HuH-7 (cell line): ENCODE measurements around the gene RBMS3.
"Not testable (repeated sequence)": the region's sequence is repeated elsewhere in the genome, so short reads cannot be mapped to it uniquely, and the experiment has no call there.

ENCODE experiments used
- DNase-seq: peaks from one replicate; pipeline ENCODE4 v3.0.0; 2011; ENCODE audit warnings: low spot score

The RBMS3 gene

DNA sequence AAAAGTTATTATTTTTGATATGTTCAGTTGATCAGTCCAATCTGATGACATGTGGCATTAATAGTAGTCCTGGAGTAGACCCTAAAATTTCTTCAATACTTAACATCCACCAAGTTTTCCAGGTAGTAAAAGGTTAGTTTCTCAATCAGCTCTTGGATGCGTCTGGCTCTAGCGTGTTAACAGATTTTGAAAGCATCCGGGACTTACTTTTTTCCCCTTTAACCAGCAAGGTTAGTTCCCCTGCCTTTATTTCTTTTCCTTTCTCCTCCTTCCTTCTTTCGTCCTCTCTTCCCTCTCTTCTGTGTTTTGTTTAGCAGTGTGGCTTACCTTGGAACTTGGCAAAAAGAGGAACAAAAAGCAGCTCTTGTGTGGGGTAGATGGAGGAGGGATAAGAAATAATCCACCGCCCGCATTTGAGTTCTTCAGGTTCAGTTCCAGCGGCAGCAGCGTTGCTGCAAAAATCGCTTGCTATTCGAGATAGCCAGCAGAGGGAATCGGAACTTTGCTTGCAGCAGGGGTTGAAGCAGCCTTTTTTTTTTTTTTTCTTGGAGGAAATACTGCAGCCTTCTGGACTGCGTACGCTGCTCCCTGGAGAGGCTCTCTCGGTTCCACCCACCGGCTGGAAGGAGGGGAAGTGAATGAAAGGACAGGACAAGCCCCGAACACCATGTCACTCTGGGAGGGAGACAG, at the start of gene RBMS3:
RBMS3 (plus strand) TSS at position 668 of the 690 bp plus-strand sequence.
- peak; percentile 42 for DNase-seq

DNA sequence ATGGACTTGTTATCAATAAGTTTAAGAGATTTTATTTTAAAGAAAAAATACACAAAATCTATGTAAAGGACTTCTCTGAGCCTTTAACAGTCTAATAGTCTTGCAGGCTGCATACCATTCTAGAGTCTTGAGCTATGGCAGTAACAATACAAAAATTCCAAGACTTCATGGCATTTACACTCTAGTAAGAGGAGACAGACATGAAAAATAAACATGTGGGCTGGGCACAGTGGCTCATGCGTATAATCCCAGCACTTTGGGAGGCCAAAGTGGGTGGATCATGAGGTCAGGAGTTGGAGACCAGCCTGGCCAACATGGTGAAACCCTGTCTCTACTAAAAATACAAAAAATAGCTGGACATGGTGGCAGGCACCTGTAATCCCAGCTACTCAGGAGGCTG, 47.7 kb upstream of the RBMS3 start:
- DNase-seq: not testable (repeated sequence)

DNA sequence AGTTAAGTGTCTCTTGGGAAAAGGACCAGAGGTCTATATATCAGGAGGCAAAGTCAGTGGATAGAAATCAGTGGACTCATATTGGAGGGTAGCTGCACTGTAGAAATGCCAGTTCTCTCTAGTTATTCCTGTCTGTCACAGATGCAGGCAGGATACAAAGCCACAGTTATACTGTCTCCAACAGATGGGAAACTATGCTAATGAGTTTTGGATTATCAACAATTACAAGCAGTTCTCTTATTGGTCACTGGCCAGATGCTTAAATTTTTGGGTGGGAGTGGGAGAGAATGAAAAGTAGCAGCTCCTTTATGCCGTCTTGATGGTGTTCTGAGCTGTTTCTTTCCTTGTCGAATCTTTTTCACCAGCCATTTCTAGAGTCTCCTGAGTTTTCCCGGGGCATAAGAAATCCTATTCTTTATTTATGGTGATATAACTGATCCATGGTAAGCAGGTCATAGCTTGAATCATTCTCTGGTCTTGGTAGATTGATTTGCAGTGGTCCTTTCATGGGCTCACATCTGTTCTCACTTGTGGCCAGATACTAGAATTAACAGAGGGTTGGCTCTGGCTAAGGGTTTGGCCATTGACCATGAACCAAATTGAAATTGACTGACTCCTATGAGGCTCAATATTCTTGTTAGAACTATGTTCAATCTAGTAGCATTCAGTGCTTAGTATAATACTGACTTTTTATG, 44.6 kb upstream of the RBMS3 start:
- DNase-seq: no peak

DNA sequence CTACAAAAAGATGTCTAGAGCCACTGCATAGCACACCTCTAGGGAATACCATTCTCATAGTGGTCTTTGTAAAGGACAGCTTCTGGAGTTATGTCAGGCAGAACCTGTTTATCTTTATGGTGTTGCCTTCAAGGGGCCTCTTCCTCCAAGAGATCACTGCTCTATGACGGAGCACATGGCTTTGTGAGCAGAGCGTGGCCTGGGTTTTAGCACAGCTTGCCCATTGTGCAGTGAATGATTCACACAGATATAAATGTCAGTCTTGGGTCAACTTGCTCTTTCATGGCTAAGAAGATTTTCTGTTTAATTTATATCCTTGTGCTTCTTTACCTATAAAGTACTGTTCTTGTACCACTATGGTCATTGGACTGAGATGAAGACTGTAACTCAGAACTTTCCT, 41.5 kb upstream of the RBMS3 start:
- no peak for DNase-seq

DNA sequence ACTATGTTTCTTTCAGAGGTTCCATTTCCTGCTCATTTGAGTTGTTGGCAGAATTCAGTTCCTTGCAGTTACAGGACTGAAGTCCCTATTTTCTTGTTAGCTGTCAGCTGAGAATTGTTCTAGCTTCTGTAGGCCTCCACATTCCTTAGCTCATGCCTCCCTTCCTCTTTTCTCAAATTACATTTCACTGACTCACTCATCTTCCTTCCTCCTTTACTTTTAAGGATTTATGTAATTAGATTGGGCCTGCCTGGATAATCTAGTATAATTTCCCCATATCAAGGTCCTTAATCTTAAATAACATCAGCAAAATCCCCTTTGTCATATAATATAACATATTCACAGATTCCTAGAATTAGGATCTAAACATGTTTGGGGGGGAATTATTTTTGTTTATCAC, 40.6 kb upstream of the RBMS3 start:
- no peak for DNase-seq

DNA sequence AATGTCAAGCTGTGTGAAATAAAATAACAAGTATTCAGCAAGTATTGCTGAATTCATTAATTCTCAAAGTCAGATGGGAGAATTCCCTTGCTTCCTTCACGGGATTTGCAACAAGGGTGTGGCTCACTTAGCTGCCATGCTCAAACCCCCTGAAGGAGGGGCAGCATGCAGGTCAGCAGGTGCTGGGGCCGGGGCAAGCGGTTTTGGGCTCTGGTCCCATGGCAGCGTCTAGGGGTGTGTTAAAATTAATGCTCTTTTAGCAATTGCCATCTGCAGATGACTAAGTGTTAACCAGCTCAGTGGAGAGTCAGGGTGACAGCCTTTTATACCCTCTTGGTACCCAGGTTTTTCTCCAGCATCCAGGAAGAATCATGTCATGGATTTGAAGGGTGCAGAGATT, 40.0 kb upstream of the RBMS3 start:
- DNase-seq: no peak

DNA sequence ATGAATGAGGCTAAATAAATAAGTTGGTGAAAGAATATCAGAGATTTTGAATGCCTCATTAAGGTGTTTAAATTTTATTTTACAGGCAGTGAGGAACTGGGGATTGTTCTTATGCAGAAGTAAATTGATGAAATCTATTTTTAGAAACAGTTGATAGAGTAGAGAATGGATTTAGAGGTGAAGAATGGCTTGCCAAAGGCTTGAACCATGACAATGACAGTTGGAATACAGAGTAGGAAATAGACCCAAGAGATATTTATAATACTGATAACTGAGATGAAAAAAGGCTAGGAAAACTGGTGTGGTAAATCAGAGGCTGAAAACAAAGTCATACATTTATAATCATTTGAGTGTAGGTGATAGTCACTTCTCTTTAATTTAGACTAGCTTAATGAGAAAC, 39.0 kb upstream of the RBMS3 start:
- no peak for DNase-seq

GRCh38 chr3:29242296-29242695, 38.6 kb upstream of the RBMS3 start:
- no peak for DNase-seq

DNA sequence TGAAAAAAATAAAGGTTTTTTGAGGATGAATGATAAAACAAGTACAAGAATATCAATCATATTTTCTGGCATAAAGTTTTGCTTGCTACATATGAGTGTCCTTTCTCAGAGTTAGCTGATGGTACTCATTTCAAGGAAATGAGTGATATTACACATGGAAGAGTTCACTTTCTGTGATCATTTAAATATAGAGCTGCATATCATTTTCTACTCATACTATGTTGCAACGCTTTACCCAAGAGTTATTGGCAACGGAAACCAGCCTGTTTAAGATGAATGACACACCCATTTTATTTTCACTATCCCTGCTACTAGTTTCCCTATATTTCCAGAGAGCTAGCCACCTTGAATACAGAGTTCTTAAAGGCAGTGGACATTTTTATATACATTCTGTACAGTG, 35.4 kb upstream of the RBMS3 start:
- DNase-seq: no peak

GRCh38 chr3:29247088-29247745, 33.7 kb upstream of the RBMS3 start:
- DNase-seq: no peak

DNA sequence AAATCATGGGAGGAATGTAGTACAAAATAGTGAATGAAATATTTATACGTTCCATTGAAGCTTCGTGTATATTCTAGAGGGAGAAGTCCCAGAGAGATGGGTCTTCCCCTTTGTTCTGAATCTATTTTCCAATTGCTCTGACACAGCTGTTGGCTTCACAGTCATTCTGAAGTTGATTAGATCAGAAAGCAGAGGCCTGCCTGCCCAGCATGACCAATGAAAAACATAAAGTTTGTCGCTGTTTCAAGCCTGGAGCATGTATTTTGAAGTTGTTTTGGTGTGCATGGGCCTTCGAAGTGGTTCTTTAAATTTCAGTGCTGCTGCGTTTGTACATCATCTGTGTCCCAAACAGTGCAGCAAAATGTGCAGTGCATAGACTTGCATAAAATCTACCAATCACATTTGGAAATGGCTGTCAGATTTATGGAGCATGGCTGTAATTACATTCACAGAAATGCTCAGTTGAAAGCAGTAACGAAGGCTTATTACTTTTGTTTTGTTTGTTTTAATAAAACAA, 31.0 kb upstream of the RBMS3 start:
- no peak for DNase-seq

DNA sequence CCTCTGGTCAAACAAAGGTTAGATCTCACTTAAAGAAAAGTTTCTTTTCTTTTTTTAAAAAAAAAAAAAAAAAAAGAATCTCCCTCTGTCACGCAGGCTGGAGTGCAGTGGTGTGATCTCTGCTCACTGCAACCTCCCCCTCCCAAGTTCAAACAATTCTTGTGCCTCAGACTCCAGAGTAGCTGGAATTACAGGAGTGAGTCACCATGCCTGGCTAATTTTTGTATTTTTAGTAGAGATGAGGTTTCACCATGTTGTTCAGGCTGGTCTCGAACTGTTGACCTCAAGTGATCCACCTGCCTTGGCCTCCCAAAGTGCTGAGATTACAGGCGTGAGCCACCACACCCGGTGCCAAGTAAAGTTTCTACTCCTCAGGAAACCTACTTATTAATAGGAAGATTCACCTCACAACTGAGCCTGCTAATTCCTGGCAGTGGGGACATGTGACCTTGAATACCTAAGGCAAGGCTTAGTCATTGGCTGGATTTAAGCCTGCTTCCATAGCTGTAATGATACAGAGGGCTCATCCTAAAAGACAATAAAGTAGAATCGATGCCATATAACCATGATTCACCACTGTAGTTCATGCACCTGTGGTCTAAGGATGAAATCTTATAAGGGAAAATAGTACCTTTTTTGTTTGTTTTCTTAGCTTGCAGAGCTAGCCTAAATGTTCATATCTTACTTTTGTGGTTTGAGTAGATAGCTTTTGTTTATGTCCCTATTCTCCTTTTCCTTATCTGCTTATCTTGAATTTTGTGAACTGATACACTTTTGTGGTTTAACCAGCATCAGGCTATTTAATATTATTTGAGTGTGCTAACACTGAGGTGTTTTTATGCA, 24.8 kb upstream of the RBMS3 start:
- DNase-seq: no peak

DNA sequence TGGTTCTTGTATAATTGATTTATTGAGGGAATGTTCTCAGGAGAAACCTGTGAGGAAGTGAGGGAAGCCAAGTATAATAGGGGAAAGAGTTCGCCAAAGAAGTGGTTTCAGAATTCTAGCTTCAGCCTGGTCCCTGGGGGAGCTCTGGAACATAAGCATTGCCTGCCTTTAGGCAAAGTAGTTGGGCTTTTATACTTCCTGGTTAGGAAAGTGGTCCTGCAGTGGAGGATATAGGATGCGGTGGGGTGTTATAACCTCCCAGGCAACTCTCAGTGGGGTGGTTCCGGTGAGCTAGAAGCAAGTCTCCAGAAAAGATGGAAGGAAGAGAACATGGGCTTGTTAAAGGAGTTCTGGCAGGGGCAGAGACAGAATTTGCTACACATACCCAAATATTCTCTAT, 22.7 kb upstream of the RBMS3 start:
- DNase-seq: no peak

DNA sequence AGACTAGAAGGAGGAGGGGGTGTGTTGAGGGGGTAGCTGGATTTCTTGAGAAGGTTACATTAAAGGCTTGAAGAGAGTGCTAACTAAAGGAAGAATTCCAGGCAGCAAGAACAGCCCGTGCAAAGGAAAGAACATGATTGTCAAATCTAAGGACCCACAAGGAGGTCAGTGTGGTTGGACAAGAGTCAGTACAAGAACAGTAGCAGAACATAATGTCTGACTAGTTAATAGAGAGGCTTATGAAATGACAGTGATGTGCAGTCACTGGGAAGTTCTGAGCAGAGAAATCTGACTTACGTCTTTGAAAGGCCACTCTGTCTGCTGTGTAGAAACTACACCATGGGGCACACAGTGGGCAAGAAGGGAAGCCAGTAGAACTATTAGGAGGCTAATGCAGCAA, 19.8 kb upstream of the RBMS3 start:
- no peak for DNase-seq

DNA sequence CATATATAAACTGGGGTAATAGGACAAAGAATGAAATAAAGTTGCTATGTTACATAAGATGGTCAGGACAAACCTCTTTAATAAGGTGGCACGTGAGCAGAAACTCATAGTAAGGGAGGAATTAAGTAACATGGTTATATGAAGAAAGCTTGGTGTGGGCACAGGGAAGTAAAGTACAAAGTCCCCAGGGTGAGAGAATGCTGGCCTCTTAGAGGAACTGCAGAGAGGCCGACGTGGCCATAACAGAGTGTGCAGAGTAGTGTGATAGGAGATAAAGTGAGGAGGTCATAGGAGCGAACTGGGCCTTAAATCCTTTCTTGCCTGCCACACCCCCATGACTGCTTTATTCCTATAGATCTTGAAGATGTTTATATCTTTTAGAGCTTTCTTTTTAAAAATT, 17.4 kb upstream of the RBMS3 start:
- no peak for DNase-seq

DNA sequence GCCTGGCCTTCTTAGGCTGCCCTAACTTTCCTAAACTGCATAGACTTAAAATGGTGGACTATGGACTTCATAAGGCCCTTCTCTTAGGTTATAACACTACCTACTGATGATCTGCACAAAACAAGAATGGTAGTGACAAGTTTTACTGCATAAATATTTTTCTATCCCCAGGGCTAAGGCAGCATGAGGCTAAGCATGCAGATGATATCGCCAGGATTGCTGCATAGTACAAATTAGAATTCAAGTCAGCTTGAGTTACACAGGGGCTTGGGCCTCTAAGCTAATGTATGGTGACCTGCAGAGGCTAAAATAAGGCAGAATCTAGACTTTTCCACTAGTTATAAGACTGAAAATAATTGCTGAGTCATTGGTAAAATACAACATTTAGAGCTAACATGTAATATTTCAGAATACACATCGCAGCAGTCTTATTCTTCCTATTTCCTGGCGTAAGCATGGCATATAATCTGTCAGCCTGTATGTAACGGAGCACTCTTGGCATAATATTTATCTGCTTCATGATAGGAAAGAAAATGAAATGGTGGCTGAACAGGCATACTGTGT, 15.3 kb upstream of the RBMS3 start:
- DNase-seq: no peak

DNA sequence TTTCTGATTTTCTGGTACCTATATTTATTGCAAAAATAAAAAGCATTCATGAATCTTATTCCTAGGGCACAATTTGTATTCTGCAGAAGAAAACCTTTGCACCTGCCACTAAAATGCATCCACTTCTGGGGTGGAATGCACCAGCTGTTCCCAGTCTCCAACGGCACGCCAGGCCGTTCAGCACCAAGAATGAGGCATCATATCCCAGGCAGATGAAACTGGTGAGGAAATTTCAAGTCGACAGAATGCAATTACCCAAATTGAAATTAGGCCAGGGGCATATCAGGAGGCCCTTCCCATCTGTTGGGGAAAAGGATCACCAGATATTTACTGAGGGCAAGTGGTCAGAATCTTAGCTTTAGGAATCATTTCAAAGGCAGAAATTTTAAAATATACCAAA, 13.6 kb upstream of the RBMS3 start:
- DNase-seq: no peak

DNA sequence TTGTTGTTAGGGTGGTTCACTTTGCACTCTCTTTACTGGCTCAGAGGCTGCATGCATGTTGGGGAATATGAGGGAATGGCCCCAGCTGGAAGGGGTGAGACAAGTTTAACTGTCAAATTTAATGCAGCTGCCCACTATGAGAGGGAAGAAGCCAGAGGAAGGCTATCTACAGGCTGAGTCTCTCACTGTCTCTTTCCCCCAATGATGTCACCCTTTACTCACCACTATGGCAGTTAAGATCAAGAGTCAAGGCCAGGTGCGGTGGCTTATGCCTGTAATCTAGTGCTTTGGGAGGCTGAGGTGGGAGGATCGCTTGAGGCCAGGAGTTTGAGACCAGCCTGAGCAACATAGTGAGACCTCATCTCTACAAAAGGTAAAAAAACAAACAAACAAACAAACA, 12.2 kb upstream of the RBMS3 start:
- no peak for DNase-seq

DNA sequence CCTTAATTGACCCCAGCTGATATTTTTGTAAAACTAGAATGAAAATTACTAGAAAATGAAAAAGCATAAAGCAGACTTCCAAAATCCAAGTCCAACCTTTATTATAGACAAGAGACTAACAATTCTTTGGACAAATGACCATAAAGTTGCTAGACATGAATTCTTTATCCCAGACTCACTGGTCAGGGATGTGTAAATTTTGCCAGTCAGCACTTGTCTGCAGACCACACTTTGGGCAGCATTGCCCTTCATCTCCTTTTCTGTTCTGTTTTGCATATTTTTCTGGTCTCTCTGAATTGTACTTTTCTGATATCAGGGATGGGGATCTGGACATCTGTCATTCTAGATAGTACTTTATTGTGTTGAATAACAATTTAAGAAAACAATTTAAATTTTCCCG, 10.1 kb upstream of the RBMS3 start:
- DNase-seq: no peak

DNA sequence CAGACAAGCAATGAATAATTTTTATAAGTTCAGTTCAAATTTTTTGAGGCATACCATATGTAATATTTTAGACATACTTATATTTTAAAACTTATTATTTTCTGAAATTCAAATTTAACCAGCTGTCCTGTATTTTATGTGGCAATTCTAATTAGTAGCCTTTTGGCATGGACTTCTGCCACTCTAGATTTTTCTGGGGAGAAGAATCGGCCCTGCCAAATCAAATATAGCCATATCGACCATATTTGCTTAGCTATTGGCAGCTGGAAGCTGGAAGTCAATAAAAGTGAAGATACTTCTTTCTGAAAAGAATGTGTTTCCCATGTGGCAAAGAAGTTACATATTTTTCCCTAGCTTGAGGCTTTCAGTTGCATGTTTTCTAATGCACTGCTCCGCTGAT, 9.4 kb upstream of the RBMS3 start:
- DNase-seq: no peak

DNA sequence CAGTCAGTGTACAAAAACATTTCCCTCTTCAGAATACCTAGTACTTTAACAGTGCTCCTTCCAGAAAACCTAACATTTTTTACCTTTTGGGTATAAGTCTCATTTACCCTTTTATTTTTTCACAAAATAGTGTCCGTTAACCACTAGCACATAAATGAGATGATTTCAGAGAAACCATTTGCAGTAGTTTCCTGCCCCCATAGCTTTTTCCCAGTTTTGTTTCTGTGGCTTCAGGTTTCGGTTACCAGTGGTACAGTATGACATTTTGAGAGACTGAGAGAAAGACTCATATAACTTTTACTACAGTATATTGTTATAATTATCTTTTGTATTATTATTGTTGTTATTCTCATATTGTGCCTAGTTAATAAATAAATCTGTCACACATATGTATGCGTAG, 6.2 kb upstream of the RBMS3 start:
- DNase-seq: no peak

DNA sequence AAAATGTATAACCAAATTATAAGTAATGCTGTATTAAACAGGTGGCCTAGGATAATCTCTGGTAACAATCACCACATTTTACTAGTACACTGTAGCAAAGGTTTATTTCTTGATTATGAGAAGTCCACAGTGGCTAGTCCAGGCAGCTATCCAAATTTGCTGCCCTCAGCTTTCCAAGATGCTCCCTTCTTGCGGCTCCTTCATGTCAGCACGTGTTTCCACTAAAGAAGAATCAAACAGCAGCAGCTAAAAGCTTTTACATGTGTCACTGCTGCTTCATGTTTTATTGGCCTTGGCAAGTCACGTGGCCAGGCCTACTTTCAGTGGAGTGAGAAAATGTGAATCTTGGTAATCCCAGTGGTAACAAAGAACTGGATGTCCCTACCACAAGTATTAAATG, 5.6 kb upstream of the RBMS3 start:
- DNase-seq: no peak
